Measurements from ENCODE around the gene CCNE1. TPM values are rescaled to one million over a fixed set of nuclear protein-coding genes. Genes with fewer than 3 reads are reported as not detected.

The CCNE1 gene
- total and polyA plus RNA-seq, 2 donors from 2014 or later = 1.3 to 1.4 TPM

- H3K4me3 ChIP-seq (ENCODE audit: low read length in 3 of 3) = no peak overlapping the region
- H3K9ac ChIP-seq (ENCODE audit: low read length in 3 of 3) = no peak overlapping the region
- H3K27me3 ChIP-seq (ENCODE audit: control insufficient read depth, insufficient read depth, low read length) = no peaks in the 10 kb centered on the region
- H3K36me3 ChIP-seq (ENCODE audit: control insufficient read depth in 2 of 3, insufficient read depth in 3 of 3, low read length in 3 of 3) = no peaks in the 10 kb centered on the region
- peak in 1 of 5 donors; percentile 16 for DNase-seq
- no peak for TF ChIP-seq CTCF (IDR thresholded peaks at IDR 0.05; ENCODE audit: borderline replicate concordance, extremely low read depth, insufficient read depth)
- FAIRE-seq = no peak
- intact Hi-C loops (cut with DNase I) = no loop called here
- H3K27ac ChIP-seq (ENCODE audit: low read depth in 2 of 2, low read length in 2 of 2) = no peak overlapping the region
- H3K9me3 ChIP-seq (ENCODE audit: control insufficient read depth in 2 of 3, insufficient read depth in 1 of 3, low read length in 3 of 3) = no peaks in the 10 kb centered on the region
- H3K4me1 ChIP-seq (ENCODE audit: control insufficient read depth in 2 of 3, insufficient read depth in 2 of 3, low read depth in 1 of 3, low read length in 3 of 3) = no peaks in the 10 kb centered on the region
These were observed 19.9 kb downstream of the CCNE1 start for GRCh38 chr19:29831686-29832085.

- no peaks in the 10 kb centered on the region for H3K36me3 ChIP-seq (ENCODE audit: control insufficient read depth in 2 of 3, insufficient read depth in 3 of 3, low read length in 3 of 3)
- no peaks in the 10 kb centered on the region for H3K4me1 ChIP-seq (ENCODE audit: control insufficient read depth in 2 of 3, insufficient read depth in 2 of 3, low read depth in 1 of 3, low read length in 3 of 3)
- DNase-seq (peak in 1 of 5 donors; percentile 17), FAIRE-seq (no peak)
- TF ChIP-seq CTCF (IDR thresholded peaks at IDR 0.05; ENCODE audit: borderline replicate concordance, extremely low read depth, insufficient read depth) = no peak
- H3K9me3 ChIP-seq (ENCODE audit: control insufficient read depth in 2 of 3, insufficient read depth in 1 of 3, low read length in 3 of 3) = no peaks in the 10 kb centered on the region
- intact Hi-C loops (cut with DNase I) = no loop called here
- H3K4me3 ChIP-seq (ENCODE audit: low read length in 3 of 3) = no peak overlapping the region
- no peak overlapping the region for H3K27ac ChIP-seq (ENCODE audit: low read depth in 2 of 2, low read length in 2 of 2)
- no peak overlapping the region for H3K9ac ChIP-seq (ENCODE audit: low read length in 3 of 3)
- no peaks in the 10 kb centered on the region for H3K27me3 ChIP-seq (ENCODE audit: control insufficient read depth, insufficient read depth, low read length)
These were observed 21.0 kb downstream of the CCNE1 start for GRCh38 chr19:29832801-29833200.

DNA sequence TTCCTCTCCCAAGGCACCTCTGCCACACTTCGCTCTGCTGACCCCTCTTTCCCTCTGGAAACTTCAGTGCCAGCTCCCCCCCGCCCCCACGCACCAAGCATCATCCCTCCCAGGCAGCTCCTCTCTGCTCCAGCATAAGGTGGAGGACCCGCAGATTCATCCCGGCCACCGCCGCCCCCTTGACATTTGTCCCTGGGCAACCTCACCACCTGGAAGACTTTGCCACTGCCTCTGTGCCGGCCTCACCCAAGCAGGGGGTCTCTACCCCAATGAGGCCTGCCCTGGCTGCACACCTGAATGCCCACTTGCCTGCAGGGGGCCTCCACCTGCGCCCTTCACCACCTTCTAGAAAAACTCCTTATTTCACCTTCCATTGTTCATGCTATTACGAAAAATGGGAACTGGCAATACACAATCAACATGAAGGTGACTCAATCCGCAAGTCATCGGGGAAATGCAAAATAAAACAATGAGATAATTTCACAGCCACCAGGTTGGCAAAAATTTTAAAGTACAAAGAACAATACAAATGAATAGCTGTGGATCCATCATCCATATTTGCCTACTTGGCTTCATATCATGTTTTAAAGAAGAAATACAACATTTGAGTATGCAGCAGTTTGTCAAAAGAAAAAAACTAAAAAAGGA is 21.9 kb downstream of the CCNE1 start:
- no peak for TF ChIP-seq CTCF (IDR thresholded peaks at IDR 0.05; ENCODE audit: borderline replicate concordance, extremely low read depth, insufficient read depth)
- H3K36me3 ChIP-seq (ENCODE audit: control insufficient read depth in 2 of 3, insufficient read depth in 3 of 3, low read length in 3 of 3) = no peaks in the 10 kb centered on the region
- no peak overlapping the region for H3K4me3 ChIP-seq (ENCODE audit: low read length in 3 of 3)
- intact Hi-C loops (cut with DNase I) = no loop called here
- no peaks in the 10 kb centered on the region for H3K4me1 ChIP-seq (ENCODE audit: control insufficient read depth in 2 of 3, insufficient read depth in 2 of 3, low read depth in 1 of 3, low read length in 3 of 3)
- no peak overlapping the region for H3K9ac ChIP-seq (ENCODE audit: low read length in 3 of 3)
- FAIRE-seq = no peak
- DNase-seq = peak in 1 of 5 donors; percentile 26
- H3K27ac ChIP-seq (ENCODE audit: low read depth in 2 of 2, low read length in 2 of 2) = no peak overlapping the region
- H3K27me3 ChIP-seq (ENCODE audit: control insufficient read depth, insufficient read depth, low read length) = no peaks in the 10 kb centered on the region
- no peaks in the 10 kb centered on the region for H3K9me3 ChIP-seq (ENCODE audit: control insufficient read depth in 2 of 3, insufficient read depth in 1 of 3, low read length in 3 of 3)
